DMS153 treated with DMSO at 0.1 percent for 48 hours (cell line): ENCODE results near the gene SUPT3H.

Experiments
- DNase-seq: peaks from one replicate; lab custom pipeline; 2025; ENCODE audit not compliant: unreplicated experiment; lab: John Stamatoyannopoulos, UW

SUPT3H gene

GRCh38 chr6:45129051-45129450 is 248.7 kb downstream of the SUPT3H start:
- no peak for DNase-seq

DNA sequence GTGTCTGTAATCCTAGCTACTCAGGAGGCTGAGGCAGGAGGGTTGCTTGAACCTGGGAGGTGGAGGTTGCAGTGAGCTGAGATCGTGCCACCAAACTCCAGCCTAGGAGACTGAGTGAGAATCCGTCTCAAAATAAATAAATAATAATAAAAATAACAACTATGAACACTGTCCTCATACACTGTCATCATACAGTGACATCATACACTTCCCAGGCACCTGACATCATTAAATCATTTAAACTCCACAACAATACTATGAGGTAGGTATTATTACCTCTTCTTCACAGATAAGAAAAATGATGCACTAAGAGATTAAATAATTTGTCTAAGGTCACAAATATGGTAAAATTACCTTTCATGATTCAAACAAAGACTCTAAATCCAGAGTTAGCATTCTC is 250.5 kb downstream of the SUPT3H start:
- no peak for DNase-seq

DNA sequence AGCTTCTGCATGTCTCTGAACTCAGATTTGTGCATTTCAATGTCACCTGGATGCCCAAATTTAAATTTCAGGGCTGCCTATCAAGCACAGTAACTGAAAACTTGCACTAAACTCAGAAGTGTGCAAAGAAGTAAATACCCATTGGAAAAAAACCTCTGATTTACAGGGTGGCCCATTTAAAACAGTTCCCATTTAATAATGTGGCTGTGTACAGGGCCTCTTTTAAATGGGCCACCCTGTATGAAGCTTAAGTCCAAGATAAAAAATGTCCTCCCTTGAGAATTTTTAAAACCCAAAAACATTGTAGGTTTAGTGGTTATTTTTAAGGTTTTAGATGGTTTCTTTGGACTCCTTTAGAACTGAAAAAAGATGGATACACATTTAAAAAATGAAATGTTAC is 251.7 kb downstream of the SUPT3H start:
- DNase-seq = no peak

DNA sequence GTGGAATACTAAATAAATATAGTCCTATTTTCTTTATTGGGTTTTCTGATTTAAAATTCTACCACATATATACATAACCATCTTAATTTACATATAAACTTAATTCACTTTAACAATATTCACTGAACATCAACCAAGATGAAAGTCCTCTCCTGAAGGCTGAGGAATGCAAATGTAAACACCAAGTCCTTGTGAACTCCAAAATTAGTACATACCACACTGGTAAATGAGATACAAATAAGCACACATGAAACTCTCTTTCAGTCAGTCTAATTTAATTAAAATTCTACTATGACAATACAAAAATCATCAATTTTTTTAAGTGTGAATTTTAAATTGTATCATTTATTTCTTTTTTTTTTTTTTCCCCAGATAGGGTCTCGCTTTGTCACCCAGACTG is 254.7 kb downstream of the SUPT3H start:
- DNase-seq = no peak

DNA sequence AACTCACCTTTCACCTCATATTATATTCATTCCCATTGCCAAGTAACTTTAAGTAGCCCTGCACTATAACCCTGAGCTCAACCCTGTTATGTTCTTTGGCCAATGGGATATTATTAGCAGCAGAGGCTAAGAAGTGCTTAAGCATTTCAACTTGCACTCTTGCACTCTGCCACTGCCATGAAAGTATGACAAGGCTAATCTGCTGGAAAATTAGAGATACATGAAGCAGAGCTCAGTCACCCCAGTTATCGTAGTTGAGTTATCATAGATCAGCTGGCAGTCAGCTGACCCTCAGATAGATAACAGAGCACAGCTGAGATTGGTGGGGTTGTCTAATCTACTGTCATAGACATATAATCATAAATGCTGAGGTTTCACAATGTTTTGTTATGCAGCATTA is 259.0 kb downstream of the SUPT3H start:
- no peak for DNase-seq

- no peak for DNase-seq
Measured at GRCh38 chr6:45116714-45117410, 260.9 kb downstream of the SUPT3H start.

DNA sequence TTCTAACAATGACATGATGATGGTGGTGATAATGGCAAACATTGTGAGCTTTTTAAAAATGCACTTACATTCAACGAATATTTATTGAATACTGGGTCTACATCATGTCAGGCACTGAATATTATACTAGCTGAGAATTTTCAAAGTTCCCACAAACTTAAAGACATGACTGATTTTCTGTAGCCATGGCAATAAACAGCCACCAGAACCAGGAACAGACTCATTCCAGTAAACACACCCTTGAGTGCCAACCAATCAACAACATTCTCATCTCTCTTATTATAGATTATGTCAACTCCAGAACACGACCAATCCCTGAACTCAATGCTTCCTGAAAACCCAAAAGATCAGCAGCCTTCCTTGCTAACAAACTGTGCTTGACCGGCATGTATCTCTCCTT is 262.0 kb downstream of the SUPT3H start:
- no peak for DNase-seq

DNA sequence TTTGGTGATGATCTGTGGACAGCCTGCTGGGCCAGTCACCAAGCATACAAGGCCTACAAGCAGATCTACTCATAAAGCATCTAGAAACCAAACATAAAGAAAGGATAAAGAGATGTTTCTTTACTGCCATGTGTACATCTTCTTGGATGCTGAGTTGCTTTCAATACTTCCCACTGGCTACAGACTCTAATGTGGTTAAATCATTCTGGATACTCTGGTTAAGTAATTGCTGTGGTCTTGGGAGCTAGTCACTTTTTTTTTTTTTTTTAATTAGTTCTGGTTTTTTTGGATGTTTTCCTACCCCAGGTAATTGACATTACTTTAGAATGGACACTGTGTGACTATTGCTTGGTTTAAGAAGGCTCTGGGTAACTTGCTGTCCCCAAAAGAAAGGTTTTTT is 265.0 kb downstream of the SUPT3H start:
- no peak for DNase-seq

GRCh38 chr6:45109551-45109950 is 268.2 kb downstream of the SUPT3H start:
- no peak for DNase-seq

GRCh38 chr6:45105170-45105820 is 272.4 kb downstream of the SUPT3H start:
- DNase-seq = no peak

GRCh38 chr6:45104429-45104828 is 273.3 kb downstream of the SUPT3H start:
- DNase-seq = no peak

- no peak for DNase-seq
Measured at GRCh38 chr6:45098256-45098655, 279.5 kb downstream of the SUPT3H start.

- no peak for DNase-seq
Measured at GRCh38 chr6:45094831-45095230, 282.9 kb downstream of the SUPT3H start.

DNA sequence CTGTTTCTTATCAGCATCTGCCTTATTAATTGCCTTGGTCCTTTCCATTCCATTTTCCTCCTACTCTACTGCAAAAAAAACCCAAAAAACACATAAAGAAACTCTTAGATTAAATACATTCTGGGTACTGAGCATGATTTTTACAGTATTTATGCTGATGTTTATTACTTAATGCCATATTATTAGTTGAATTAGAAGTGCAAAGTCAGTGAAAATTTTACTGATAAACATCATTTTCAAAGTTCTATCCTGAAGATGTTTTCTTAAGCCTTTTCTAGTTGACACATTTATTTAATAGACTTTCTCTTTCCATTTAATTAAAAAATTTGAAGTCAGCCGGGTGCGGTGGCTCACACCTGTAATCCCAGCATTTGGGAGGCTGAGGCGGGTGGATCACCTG is 285.6 kb downstream of the SUPT3H start:
- no peak for DNase-seq

- no peak for DNase-seq
Measured at GRCh38 chr6:45086360-45087084, 291.2 kb downstream of the SUPT3H start.

- no peak for DNase-seq
Measured at GRCh38 chr6:45084257-45084656, 293.5 kb downstream of the SUPT3H start.

- no peak for DNase-seq
Measured at GRCh38 chr6:45082091-45082490, 295.6 kb downstream of the SUPT3H start.

GRCh38 chr6:45081634-45082033 is 296.1 kb downstream of the SUPT3H start:
- DNase-seq = no peak

DNA sequence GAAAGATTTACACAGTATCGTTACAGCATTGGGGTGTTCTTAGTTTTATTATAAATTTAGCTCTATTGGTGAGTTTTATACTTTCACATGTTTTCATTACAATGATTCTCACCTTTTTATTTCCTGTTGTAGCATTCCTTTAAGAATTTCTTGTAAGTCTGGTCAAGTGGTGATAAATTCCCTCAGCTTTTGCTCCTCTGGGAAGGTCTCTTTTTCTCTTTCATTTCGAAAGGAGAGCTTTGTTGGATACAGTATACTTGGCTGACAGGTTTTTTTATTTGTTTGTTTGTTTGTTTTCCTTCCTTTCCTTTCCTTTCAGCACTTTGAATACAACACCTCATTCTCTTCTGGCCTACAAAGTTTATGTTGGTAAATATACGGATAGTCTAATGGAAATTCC is 299.3 kb downstream of the SUPT3H start:
- no peak for DNase-seq

- DNase-seq = no peak
Measured at GRCh38 chr6:45076217-45076930, 301.4 kb downstream of the SUPT3H start.

- DNase-seq = no peak
Measured at GRCh38 chr6:45075246-45075645, 302.5 kb downstream of the SUPT3H start.

- no peak for DNase-seq
Measured at GRCh38 chr6:45074439-45074838, 303.3 kb downstream of the SUPT3H start.
